ENCODE data around the gene PATE3.

The PATE3 gene

DNA sequence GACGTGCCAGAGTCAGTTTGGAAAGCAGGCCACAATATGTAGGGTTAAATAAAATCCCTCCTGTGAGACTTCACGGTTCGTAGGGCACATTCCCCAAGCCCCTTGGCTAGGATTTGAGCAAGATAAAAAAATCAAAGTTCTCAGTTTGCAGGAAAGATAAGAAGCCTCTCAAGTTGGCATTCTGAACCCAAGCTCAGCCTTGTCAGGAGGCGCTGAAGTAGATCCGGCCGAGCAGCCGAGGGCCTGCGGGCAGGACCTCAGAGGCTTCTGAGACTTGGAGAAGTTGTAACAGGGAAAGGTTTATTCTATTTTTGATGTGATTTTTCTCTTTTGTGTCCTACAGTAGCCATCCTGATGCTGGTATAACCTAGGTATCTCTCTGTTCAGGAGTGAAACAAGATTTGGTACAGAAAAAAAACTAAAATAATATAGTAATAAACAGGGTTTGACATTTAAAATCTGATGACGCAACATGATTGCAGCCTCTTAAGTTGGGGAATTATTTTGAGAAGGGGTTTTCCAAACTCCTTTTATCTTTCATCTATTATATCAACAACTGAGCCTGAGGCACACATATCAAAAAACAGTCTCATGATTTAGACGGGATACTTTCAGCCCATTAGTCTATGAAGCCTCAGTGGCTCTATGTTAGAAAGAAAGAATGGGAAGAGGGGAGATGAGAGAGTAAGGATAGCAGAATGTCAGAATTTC lies 19.4 kb upstream of the PATE3 start:
- TF ChIP-seq EZH2phosphoT487 (IDR thresholded peaks at IDR 0.05; ENCODE audit: low read length) (no peak), EZH2 (optimal IDR thresholded peaks at IDR 0.05; ENCODE audit: low read depth, low read length) (no peak), CTCF (IDR thresholded peaks at IDR 0.05; ENCODE audit: low read length) (no peak)
- no peaks in the 10 kb centered on the region for H3K4me1 ChIP-seq (ENCODE audit: low read length)
- no peak overlapping the region for H3K4me3 ChIP-seq (ENCODE audit: low read length)
- H3K27ac ChIP-seq (ENCODE audit: low read length) = no peak overlapping the region
- no peak for DNase-seq
- no peaks in the 10 kb centered on the region for H3K79me2 ChIP-seq (ENCODE audit: low read length)
- no peaks in the 10 kb centered on the region for H3K9me3 ChIP-seq (replicated peaks; ENCODE audit: insufficient read depth, low read length)
- no peak overlapping the region for H2AFZ ChIP-seq (ENCODE audit: low read length)
- H3K27me3 ChIP-seq (replicated peaks; ENCODE audit: insufficient read depth, low read length) = no peaks in the 10 kb centered on the region
- H3K4me2 ChIP-seq (ENCODE audit: low read depth, low read length) = no peak overlapping the region
- H3F3A ChIP-seq (ENCODE audit: insufficient read depth, low read length) = no peaks in the 10 kb centered on the region
- no peak overlapping the region for H3K9ac ChIP-seq (ENCODE audit: low read length)
- no peaks in the 10 kb centered on the region for H3K36me3 ChIP-seq (replicated peaks; ENCODE audit: insufficient read depth, low read length)
- H4K20me1 ChIP-seq (ENCODE audit: insufficient read depth, low read length) = no peaks in the 10 kb centered on the region
- no peaks in the 10 kb centered on the region for H3K9me2 ChIP-seq (replicated peaks; ENCODE audit: insufficient read depth, low read length)

DNA sequence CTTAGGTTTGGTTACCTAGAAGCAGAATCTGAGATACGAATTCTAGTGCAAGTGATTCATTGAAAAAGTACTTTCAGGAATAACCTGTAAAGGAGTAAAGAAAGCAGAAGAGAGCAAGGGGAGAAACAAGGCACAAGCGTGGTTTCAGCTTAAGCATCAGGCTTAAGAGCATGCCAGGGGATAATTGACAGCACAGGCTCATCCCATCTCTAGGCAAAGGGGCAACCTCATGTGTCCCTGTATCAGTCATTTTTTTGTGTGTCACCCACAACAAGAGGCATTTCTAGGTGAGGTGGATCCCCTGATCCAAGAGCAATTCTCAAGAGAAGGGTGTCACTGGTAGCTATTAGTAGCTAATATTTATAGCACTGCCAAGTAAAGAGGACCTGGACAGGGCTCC lies 17.3 kb upstream of the PATE3 start:
- Histone ChIP-seq H3K4me1 (ENCODE audit: low read length) (no peaks in the 10 kb centered on the region), H3K9ac (ENCODE audit: low read length) (no peak overlapping the region), H3K9me2 (replicated peaks; ENCODE audit: insufficient read depth, low read length) (no peaks in the 10 kb centered on the region), H3K27me3 (replicated peaks; ENCODE audit: insufficient read depth, low read length) (no peaks in the 10 kb centered on the region), H3K79me2 (ENCODE audit: low read length) (no peaks in the 10 kb centered on the region), H2AFZ (ENCODE audit: low read length) (no peak overlapping the region), H3K4me3 (ENCODE audit: low read length) (no peak overlapping the region), H3F3A (ENCODE audit: insufficient read depth, low read length) (no peaks in the 10 kb centered on the region), H4K20me1 (ENCODE audit: insufficient read depth, low read length) (no peaks in the 10 kb centered on the region), H3K36me3 (replicated peaks; ENCODE audit: insufficient read depth, low read length) (no peaks in the 10 kb centered on the region), H3K9me3 (replicated peaks; ENCODE audit: insufficient read depth, low read length) (no peaks in the 10 kb centered on the region), H3K4me2 (ENCODE audit: low read depth, low read length) (no peak overlapping the region), H3K27ac (ENCODE audit: low read length) (no peak overlapping the region)
- no peak for TF ChIP-seq EZH2phosphoT487 (IDR thresholded peaks at IDR 0.05; ENCODE audit: low read length)
- TF ChIP-seq EZH2 (optimal IDR thresholded peaks at IDR 0.05; ENCODE audit: low read depth, low read length) = no peak
- TF ChIP-seq CTCF (IDR thresholded peaks at IDR 0.05; ENCODE audit: low read length) = no peak
- DNase-seq = no peak

- no peaks in the 10 kb centered on the region for H3K9me3 ChIP-seq (replicated peaks; ENCODE audit: insufficient read depth, low read length)
- H3K36me3 ChIP-seq (replicated peaks; ENCODE audit: insufficient read depth, low read length) = no peaks in the 10 kb centered on the region
- H3F3A ChIP-seq (ENCODE audit: insufficient read depth, low read length) = no peaks in the 10 kb centered on the region
- H3K9me2 ChIP-seq (replicated peaks; ENCODE audit: insufficient read depth, low read length) = no peaks in the 10 kb centered on the region
- no peak overlapping the region for H3K4me3 ChIP-seq (ENCODE audit: low read length)
- H3K79me2 ChIP-seq (ENCODE audit: low read length) = no peaks in the 10 kb centered on the region
- H2AFZ ChIP-seq (ENCODE audit: low read length) = no peak overlapping the region
- DNase-seq = no peak
- no peaks in the 10 kb centered on the region for H3K4me1 ChIP-seq (ENCODE audit: low read length)
- no peak overlapping the region for H3K9ac ChIP-seq (ENCODE audit: low read length)
- H3K27ac ChIP-seq (ENCODE audit: low read length) = no peak overlapping the region
- TF ChIP-seq EZH2phosphoT487 (IDR thresholded peaks at IDR 0.05; ENCODE audit: low read length) (no peak), CTCF (IDR thresholded peaks at IDR 0.05; ENCODE audit: low read length) (no peak), EZH2 (optimal IDR thresholded peaks at IDR 0.05; ENCODE audit: low read depth, low read length) (no peak)
- no peak overlapping the region for H3K4me2 ChIP-seq (ENCODE audit: low read depth, low read length)
- no peaks in the 10 kb centered on the region for H3K27me3 ChIP-seq (replicated peaks; ENCODE audit: insufficient read depth, low read length)
- H4K20me1 ChIP-seq (ENCODE audit: insufficient read depth, low read length) = no peaks in the 10 kb centered on the region
Measured at GRCh38 chr11:125772834-125773505, 15.0 kb upstream of the PATE3 start.
